Skeletal muscle tissue (tissue), 4 donors: ENCODE results near the gene ZNF10. TPM values are rescaled to one million over a fixed set of nuclear protein-coding genes. Genes with fewer than 3 reads are reported as not detected.

ENCODE experiments used
- H3K27ac ChIP-seq: one replicate; pipeline ENCODE4 v1.7.0; 2013; ENCODE audit warnings: mild to moderate bottlenecking, low read depth, low read length, inconsistent platforms
- H3K27me3 ChIP-seq, 3 donors: one replicate each; pipeline ENCODE4 v1.7.0; 2013; ENCODE audit warnings: low read length in 3 of 3; ENCODE audit not compliant: control insufficient read depth in 3 of 3, insufficient read depth in 3 of 3
- H3K36me3 ChIP-seq, 3 donors: one replicate each; pipeline ENCODE4 v1.7.0; 2013; ENCODE audit warnings: low read length in 3 of 3; ENCODE audit not compliant: control insufficient read depth in 3 of 3, insufficient read depth in 3 of 3
- H3K4me1 ChIP-seq, 3 donors: one replicate each; pipeline ENCODE4 v1.7.0; 2013; ENCODE audit warnings: low read length in 3 of 3, mild to moderate bottlenecking in 3 of 3; ENCODE audit not compliant: control insufficient read depth in 3 of 3, insufficient read depth in 3 of 3
- H3K4me3 ChIP-seq, 3 donors: one replicate each; pipeline ENCODE4 v1.7.0; 2013; ENCODE audit warnings: low read length in 3 of 3
- H3K9ac ChIP-seq, 3 donors: one replicate each; pipeline ENCODE4 v1.7.0; 2013; ENCODE audit warnings: low read length in 3 of 3, mild to moderate bottlenecking in 3 of 3, moderate library complexity in 2 of 3, low read depth in 1 of 3
- H3K9me3 ChIP-seq, 3 donors: one replicate each; pipeline ENCODE4 v1.7.0; 2013; ENCODE audit warnings: low read length in 3 of 3; ENCODE audit not compliant: control insufficient read depth in 3 of 3
- total RNA-seq: library from RNA; depleted of rRNA; stranded (reverse); fragments of >200 nt; gene quantifications from one replicate; pipeline ENCODE4 v1.2.3, GENCODE V29; 2014
- donor health status: Osteomylitis.

The ZNF10 gene
- total RNA-seq, 1 donor from 2014 or later: 8.4 TPM

- no peaks in the 10 kb centered on the region for H3K27me3 ChIP-seq
- peaks cover 0 to 8% (median 5%) of the 10 kb centered on the region in 3 donors for H3K4me1 ChIP-seq
- peak within 1 kb of the TSS; percentile 54 for H3K27ac ChIP-seq
- peaks cover 34 to 38% (median 35%) of the 10 kb centered on the region in 3 donors for H3K36me3 ChIP-seq
- H3K4me3 ChIP-seq: peak within 1 kb of the TSS; percentile 85 to 99 (median 99)
- H3K9ac ChIP-seq: peak within 1 kb of the TSS; percentile 81 to 92 (median 92)
- peaks cover 14 to 30% (median 20%) of the 10 kb centered on the region in 3 donors for H3K9me3 ChIP-seq
Observed at GRCh38 chr12:133181238-133181959, 51.0 kb downstream of the ZNF10 start, which contains the start of gene ZNF268. TSS of gene ZNF268 (plus strand) at chr12:133181495. CDS start at chr12:133181998, 503 bp downstream.

- Histone ChIP-seq H3K4me1 (no peaks in the 10 kb centered on the region), H3K9me3 (peaks cover 22 to 76% (median 51%) of the 10 kb centered on the region in 3 donors), H3K36me3 (peaks cover 89 to 97% (median 92%) of the 10 kb centered on the region in 3 donors)
Observed at GRCh38 chr12:133190176-133190575, 59.7 kb downstream of the ZNF10 start.

GRCh38 chr12:133192847-133193246 lies 62.4 kb downstream of the ZNF10 start:
- H3K4me3 ChIP-seq: peak overlapping the region in 2 of 3 donors; percentile 23 to 31
- peaks cover 79 to 83% (median 80%) of the 10 kb centered on the region in 3 donors for H3K36me3 ChIP-seq
- H3K27ac ChIP-seq: no peak overlapping the region
- no peak overlapping the region for H3K9ac ChIP-seq
- H3K27me3 ChIP-seq: no peaks in the 10 kb centered on the region
- peaks cover 13 to 61% (median 41%) of the 10 kb centered on the region in 3 donors for H3K9me3 ChIP-seq
- no peaks in the 10 kb centered on the region for H3K4me1 ChIP-seq

More at GRCh38 chr12:133190176-133190575, 59.7 kb downstream of the ZNF10 start:
- Histone ChIP-seq H3K27me3 (no peaks in the 10 kb centered on the region), H3K9ac (no peak overlapping the region), H3K27ac (no peak overlapping the region), H3K4me3 (peak overlapping the region in 2 of 3 donors; percentile 38 to 61)

- H3K4me3 ChIP-seq: peak overlapping the region in 1 of 3 donors; percentile 59
Observed at GRCh38 chr12:133201888-133202287, 71.5 kb downstream of the ZNF10 start.

GRCh38 chr12:133202493-133203343 lies 72.3 kb downstream of the ZNF10 start:
- peaks cover 30 to 53% (median 33%) of the 10 kb centered on the region in 3 donors for H3K36me3 ChIP-seq
- no peaks in the 10 kb centered on the region for H3K4me1 ChIP-seq
- H3K9me3 ChIP-seq: peaks cover 53 to 69% (median 56%) of the 10 kb centered on the region in 3 donors
- no peak overlapping the region for H3K9ac ChIP-seq
- H3K27me3 ChIP-seq: no peaks in the 10 kb centered on the region
- H3K27ac ChIP-seq: no peak overlapping the region
- H3K4me3 ChIP-seq: peak overlapping the region; percentile 45 to 59 (median 49)

More at GRCh38 chr12:133201888-133202287, 71.5 kb downstream of the ZNF10 start:
- H3K27me3 ChIP-seq: no peaks in the 10 kb centered on the region
- H3K9me3 ChIP-seq: peaks cover 53 to 62% (median 54%) of the 10 kb centered on the region in 3 donors
- H3K27ac ChIP-seq: no peak overlapping the region
- no peak overlapping the region for H3K9ac ChIP-seq
- no peaks in the 10 kb centered on the region for H3K4me1 ChIP-seq
- peaks cover 30 to 53% (median 33%) of the 10 kb centered on the region in 3 donors for H3K36me3 ChIP-seq

- no peak overlapping the region for H3K27ac ChIP-seq
- H3K9ac ChIP-seq: no peak overlapping the region
- no peaks in the 10 kb centered on the region for H3K27me3 ChIP-seq
- H3K4me1 ChIP-seq: no peaks in the 10 kb centered on the region
- peaks cover 30 to 53% (median 33%) of the 10 kb centered on the region in 3 donors for H3K36me3 ChIP-seq
- peaks cover 56 to 72% (median 61%) of the 10 kb centered on the region in 3 donors for H3K9me3 ChIP-seq
- H3K4me3 ChIP-seq: peak overlapping the region; percentile 46 to 59 (median 49)
Observed at GRCh38 chr12:133203344-133204263, 73.2 kb downstream of the ZNF10 start.

GRCh38 chr12:133204264-133204603 lies 73.8 kb downstream of the ZNF10 start:
- Histone ChIP-seq H3K9me3 (peaks cover 56 to 73% (median 64%) of the 10 kb centered on the region in 3 donors), H3K4me3 (peak overlapping the region; percentile 46 to 59 (median 49)), H3K36me3 (peaks cover 30 to 53% (median 33%) of the 10 kb centered on the region in 3 donors), H3K27me3 (no peaks in the 10 kb centered on the region), H3K9ac (no peak overlapping the region), H3K27ac (no peak overlapping the region), H3K4me1 (no peaks in the 10 kb centered on the region)

GRCh38 chr12:133206390-133206789 lies 76.0 kb downstream of the ZNF10 start:
- no peaks in the 10 kb centered on the region for H3K4me1 ChIP-seq
- peaks cover 24 to 41% (median 26%) of the 10 kb centered on the region in 3 donors for H3K36me3 ChIP-seq
- H3K9me3 ChIP-seq: peaks cover 61 to 76% (median 65%) of the 10 kb centered on the region in 3 donors
- no peaks in the 10 kb centered on the region for H3K27me3 ChIP-seq
- H3K9ac ChIP-seq: no peak overlapping the region
- no peak overlapping the region for H3K27ac ChIP-seq
- H3K4me3 ChIP-seq: peak overlapping the region in 1 of 3 donors; percentile 38
